ENCODE measurements around the gene DPP9.

Gene DPP9

DNA sequence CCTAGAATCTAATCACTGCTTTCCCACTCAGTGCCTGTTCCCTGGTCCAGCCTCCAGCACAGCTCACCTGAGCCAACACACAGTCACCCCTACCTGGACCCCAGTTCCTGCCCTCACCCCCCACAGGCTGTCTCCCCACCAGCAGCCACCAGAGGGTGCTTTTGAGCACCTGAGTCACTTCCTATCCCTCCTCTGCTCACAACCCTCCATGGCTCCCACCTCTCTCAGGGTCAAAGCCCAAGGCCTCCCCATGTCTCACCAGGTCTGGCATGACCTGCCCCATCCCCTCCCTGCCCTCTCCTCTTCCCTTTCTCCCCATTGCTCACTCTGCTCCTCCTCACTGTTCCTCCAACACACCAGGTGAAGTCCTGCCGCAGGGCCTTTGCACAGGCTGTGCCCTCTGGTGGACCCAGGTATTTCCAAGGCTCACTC is 7.1 kb upstream of the DPP9 start:
- DNase-seq (ENCODE audit: extremely low spot score) = peak; percentile 58
- TF ChIP-seq, protein P1, sequence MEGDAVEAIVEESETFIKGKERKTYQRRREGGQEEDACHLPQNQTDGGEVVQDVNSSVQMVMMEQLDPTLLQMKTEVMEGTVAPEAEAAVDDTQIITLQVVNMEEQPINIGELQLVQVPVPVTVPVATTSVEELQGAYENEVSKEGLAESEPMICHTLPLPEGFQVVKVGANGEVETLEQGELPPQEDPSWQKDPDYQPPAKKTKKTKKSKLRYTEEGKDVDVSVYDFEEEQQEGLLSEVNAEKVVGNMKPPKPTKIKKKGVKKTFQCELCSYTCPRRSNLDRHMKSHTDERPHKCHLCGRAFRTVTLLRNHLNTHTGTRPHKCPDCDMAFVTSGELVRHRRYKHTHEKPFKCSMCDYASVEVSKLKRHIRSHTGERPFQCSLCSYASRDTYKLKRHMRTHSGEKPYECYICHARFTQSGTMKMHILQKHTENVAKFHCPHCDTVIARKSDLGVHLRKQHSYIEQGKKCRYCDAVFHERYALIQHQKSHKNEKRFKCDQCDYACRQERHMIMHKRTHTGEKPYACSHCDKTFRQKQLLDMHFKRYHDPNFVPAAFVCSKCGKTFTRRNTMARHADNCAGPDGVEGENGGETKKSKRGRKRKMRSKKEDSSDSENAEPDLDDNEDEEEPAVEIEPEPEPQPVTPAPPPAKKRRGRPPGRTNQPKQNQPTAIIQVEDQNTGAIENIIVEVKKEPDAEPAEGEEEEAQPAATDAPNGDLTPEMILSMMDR (IDR thresholded peaks at IDR 0.05; ENCODE audit: control extremely low read depth, extremely low read depth, low read depth, missing control alignments) = peak; percentile 41

DNA sequence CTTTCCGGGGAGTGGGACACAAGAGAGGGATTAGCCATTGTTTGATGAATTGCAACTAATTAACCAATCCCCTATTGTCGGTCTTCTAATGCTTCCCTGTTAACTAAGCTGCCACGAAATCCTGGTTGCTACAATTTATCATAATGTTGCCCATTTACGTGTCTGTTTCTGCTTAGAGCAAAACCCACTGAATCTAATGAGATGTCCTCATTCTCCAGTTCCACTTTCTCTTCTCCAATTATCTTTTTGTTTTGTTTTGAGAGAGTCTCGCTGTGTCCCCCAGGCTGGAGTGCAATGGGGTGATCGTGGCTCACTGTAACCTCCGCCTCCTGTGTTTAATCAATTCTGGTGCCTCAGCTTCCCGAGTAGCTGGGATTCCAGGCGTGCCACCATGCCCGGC is 5.2 kb upstream of the DPP9 start:
- ChIA-PET CTCF (interaction anchor here (1.0 to 2.4 kb wide), 5 partner anchors 15 to 306 kb away, joined by 3 to 29 read pairs (median 4); partner anchors contain the start of gene FEM1A), POLR2A (interaction anchor here (1.1 kb wide), 1 partner anchor 62 kb away, joined by 3 read pairs; the partner anchor contains the start of gene FEM1A)
- DNase-seq (ENCODE audit: extremely low spot score) = no peak
- TF ChIP-seq, protein P1 (IDR thresholded peaks at IDR 0.05; ENCODE audit: control extremely low read depth, extremely low read depth, low read depth, missing control alignments) = no peak

More for the DNA sequence above, 7.1 kb upstream of the DPP9 start:
- ChIA-PET CTCF (interaction anchor here (1.3 to 4.1 kb wide), 6 partner anchors 9 to 79 kb away, joined by 3 to 29 read pairs (median 17); partner anchors contain the start of gene FEM1A), POLR2A (interaction anchor here (0.5 kb wide), 1 partner anchor 467 kb away, joined by 5 read pairs; no protein-coding TSS in a partner anchor)

DNA sequence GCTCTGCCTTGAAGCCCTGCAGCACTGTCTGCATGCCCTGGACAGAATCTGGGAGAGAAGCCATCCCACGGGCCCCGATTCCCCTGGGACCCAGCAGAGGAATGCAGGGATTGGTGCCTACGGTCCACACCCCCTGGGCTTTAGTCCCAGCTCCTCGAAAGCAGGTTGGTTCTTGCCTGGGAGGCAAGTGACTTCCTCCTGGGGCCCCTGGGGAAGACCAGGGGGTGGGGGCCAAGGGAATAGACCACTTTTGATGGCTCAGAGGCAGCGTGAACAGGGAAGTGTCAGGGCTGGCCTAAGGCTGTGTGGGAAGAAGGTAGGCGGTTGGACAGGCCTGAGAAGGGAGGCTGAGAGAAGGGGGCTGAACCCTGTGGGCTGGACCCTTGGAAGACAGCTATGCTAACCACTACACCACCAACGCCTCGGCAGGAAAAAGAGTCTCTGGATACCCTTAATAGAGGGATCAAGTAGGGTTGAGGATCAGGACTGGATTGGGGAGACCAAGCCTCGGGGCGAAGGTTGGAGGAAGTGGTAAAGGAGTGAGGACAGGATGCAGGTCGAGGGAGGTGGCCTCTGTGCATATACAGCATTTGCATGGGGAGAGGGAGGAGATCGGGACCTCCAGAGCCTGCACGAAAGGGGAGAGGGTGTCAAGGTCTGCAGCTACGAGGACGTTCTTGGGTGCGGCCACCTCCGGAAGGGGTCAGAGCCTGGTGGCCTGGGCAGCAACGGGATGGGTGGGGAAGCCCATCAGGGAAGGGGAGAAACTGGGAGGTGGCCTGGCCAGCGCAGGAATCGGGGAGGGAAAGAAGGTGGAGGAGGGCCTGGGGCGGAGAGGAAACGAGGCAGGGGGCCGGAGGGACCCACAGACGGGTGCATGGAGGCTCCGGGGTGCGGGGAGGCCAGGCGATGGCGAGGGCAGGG is 709 bp downstream of the DPP9 start:
- CTCF ChIA-PET = interaction anchor here (0.9 to 3.2 kb wide), 5 partner anchors 10 to 189 kb away, joined by 3 to 15 read pairs (median 7); partner anchors contain the start of gene FEM1A
- peak; percentile 53 for DNase-seq (ENCODE audit: extremely low spot score)
- TF ChIP-seq, protein P1 (IDR thresholded peaks at IDR 0.05; ENCODE audit: control extremely low read depth, extremely low read depth, low read depth, missing control alignments) = no peak
- POLR2A ChIA-PET = no interaction called here

DNA sequence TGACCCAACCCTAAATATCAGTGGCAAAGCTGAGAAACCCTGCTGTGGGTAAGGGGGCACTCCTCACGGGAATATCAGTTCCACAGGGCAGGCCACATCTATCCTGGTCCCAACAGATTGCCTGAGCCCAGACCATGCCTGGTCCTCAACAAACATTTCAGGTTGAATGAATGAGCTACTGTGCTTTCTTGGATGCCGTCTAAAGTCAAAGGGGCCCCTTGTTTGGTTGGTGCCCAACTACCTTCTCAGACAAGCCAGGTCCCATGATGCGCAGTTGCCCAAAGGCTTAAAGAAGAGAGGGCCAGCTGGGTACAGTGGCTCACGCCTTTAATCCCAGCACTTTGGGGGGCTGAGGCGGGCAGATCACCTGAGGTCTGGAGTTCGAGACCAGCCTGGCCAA is 2.4 kb downstream of the DPP9 start:
- DNase-seq (ENCODE audit: extremely low spot score) = no peak
- ChIA-PET POLR2A (interaction anchor here (0.6 kb wide), 1 partner anchor 1178 kb away, joined by 3 read pairs; no protein-coding TSS in a partner anchor), CTCF (interaction anchor here (1.2 to 3.2 kb wide), 5 partner anchors 9 to 88 kb away, joined by 3 to 15 read pairs (median 4); partner anchors contain the start of gene FEM1A)
- TF ChIP-seq, protein P1 (IDR thresholded peaks at IDR 0.05; ENCODE audit: control extremely low read depth, extremely low read depth, low read depth, missing control alignments) = no peak

DNA sequence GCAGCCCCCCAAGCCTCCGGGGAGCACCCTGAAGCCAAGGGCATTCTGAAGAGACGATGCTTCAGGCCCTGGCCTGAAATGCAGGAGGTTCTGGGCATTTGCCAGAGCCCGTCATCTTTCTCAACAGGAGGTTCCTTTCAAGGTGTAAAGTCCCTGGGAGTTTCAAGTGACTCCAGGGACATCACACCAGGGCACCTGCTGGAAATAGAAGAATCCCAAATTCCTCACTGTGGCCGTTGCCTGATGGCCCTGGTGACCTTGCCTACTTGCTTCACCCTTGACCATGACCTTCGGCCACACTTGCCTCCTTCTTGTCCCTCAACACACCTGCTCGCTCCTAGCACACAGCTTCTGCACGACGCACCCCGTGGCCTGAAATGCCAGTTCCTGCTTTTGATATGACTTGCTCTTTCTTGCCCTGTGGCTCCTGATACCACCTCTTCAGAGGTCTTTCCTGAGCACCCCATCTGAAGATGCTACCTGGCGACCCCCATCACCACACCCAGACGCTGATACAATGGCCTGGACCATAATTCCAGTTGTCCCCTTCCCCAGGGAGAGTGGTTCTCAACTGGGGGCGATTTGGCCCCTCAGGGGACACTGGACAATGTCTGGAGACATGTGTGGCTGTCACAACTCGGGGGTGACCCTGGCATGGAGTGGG is 3.5 kb downstream of the DPP9 start:
- ChIA-PET CTCF (interaction anchor here (1.6 to 3.2 kb wide), 2 partner anchors 8 to 71 kb away, joined by 4 to 13 read pairs; partner anchors contain the start of gene FEM1A), POLR2A (no interaction called here)
- TF ChIP-seq, protein P1 (IDR thresholded peaks at IDR 0.05; ENCODE audit: control extremely low read depth, extremely low read depth, low read depth, missing control alignments) = no peak
- no peak for DNase-seq (ENCODE audit: extremely low spot score)

DNA sequence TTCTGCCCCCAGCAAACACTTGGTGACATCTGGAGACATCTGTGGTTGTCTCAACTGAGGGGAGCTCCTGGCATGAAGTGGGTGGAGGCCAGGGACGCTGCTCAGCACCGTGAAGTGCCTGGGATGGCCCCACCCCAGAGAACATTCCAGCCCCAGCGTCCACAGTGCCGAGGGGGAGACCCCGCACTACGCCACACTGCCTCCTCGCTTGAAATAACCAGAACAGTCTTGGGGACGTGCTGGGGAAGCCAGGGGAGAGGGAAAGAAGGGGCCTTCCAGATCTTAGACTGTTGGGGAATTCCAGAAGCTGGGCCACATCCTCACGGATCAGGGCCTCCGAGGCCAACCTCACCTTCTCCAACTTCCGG is 4.2 kb downstream of the DPP9 start:
- CTCF ChIA-PET = no interaction called here
- POLR2A ChIA-PET = no interaction called here
- TF ChIP-seq, protein P1 (IDR thresholded peaks at IDR 0.05; ENCODE audit: control extremely low read depth, extremely low read depth, low read depth, missing control alignments) = no peak
- DNase-seq (ENCODE audit: extremely low spot score) = no peak

All from GM10248 (cell line).